HEK293T (cell line): Measurements from ENCODE around the gene BPHL.

ENCODE experiments used
- ARNT ChIP-seq: fragments of 450-650 bp; IDR thresholded peaks from 2 replicates; pipeline ENCODE4 v1.6.1; 2017; ENCODE audit warnings: mild to moderate bottlenecking
- BHLHE40 ChIP-seq: fragments of 450-650 bp; IDR thresholded peaks from 2 replicates; pipeline ENCODE4 v1.6.1; 2016; ENCODE audit warnings: mild to moderate bottlenecking, moderate library complexity, borderline replicate concordance
- ELF4 ChIP-seq: fragments of 450-650 bp; IDR thresholded peaks from 2 replicates; pipeline ENCODE4 v1.6.1; 2017; ENCODE audit warnings: antibody characterized with exemption
- SP1 ChIP-seq: fragments of 450-650 bp; IDR thresholded peaks from 2 replicates; pipeline ENCODE4 v1.6.1; 2017
- TARDBP ChIP-seq: fragments of 450-650 bp; IDR thresholded peaks from 2 replicates; pipeline ENCODE4 v1.6.1; 2016

GRCh38 chr6:3175715-3176402 lies 57.3 kb downstream of the BPHL start:
- TF ChIP-seq ARNT = no peak
- no peak for TF ChIP-seq ELF4
- no peak for TF ChIP-seq TARDBP
- no peak for TF ChIP-seq SP1
- no peak for TF ChIP-seq BHLHE40
